CD1c-positive myeloid dendritic cell (primary cell): Measurements from ENCODE around the gene ACTL6B.

Experiments used
- DNase-seq: peaks from one replicate; pipeline ENCODE4 v3.0.0-alpha.2; 2016; ENCODE audit errors: extremely low spot score

Gene ACTL6B

GRCh38 chr7:100683659-100684533 lies 27.6 kb upstream of the ACTL6B start:
- DNase-seq: no peak

- DNase-seq: no peak
Measured at GRCh38 chr7:100682991-100683658, 26.9 kb upstream of the ACTL6B start.

- DNase-seq: no peak
Measured at GRCh38 chr7:100682228-100682741, 26.0 kb upstream of the ACTL6B start.

GRCh38 chr7:100681491-100682227 lies 25.4 kb upstream of the ACTL6B start:
- no peak for DNase-seq

- no peak for DNase-seq
Measured at GRCh38 chr7:100680576-100681271, 24.5 kb upstream of the ACTL6B start.

GRCh38 chr7:100679927-100680575 lies 23.8 kb upstream of the ACTL6B start:
- DNase-seq: peak; percentile 29

- DNase-seq: no peak
Measured at GRCh38 chr7:100679129-100679926, 23.1 kb upstream of the ACTL6B start.

- DNase-seq: no peak
Measured at GRCh38 chr7:100678291-100678984, 22.2 kb upstream of the ACTL6B start.

GRCh38 chr7:100677308-100678267 lies 21.3 kb upstream of the ACTL6B start:
- no peak for DNase-seq

GRCh38 chr7:100676501-100677306 lies 20.5 kb upstream of the ACTL6B start:
- DNase-seq: no peak

GRCh38 chr7:100675581-100676350 lies 19.5 kb upstream of the ACTL6B start:
- peak; percentile 83 for DNase-seq

- DNase-seq: no peak
Measured at GRCh38 chr7:100675105-100675451, 18.8 kb upstream of the ACTL6B start.

- peak; percentile 59 for DNase-seq
Measured at GRCh38 chr7:100674411-100675104, 18.3 kb upstream of the ACTL6B start.

- peak; percentile 45 for DNase-seq
Measured at GRCh38 chr7:100673942-100674410, 17.7 kb upstream of the ACTL6B start.

- DNase-seq: peak; percentile 99
Measured at GRCh38 chr7:100673302-100673941, 17.2 kb upstream of the ACTL6B start, which contains the start of gene GNB2. Gene GNB2, plus strand, starts transcription at chr7:100673740. Its CDS starts 2,526 bp downstream, at chr7:100676266.
